ENCODE measurements around the gene EDC4.

EDC4 gene

DNA sequence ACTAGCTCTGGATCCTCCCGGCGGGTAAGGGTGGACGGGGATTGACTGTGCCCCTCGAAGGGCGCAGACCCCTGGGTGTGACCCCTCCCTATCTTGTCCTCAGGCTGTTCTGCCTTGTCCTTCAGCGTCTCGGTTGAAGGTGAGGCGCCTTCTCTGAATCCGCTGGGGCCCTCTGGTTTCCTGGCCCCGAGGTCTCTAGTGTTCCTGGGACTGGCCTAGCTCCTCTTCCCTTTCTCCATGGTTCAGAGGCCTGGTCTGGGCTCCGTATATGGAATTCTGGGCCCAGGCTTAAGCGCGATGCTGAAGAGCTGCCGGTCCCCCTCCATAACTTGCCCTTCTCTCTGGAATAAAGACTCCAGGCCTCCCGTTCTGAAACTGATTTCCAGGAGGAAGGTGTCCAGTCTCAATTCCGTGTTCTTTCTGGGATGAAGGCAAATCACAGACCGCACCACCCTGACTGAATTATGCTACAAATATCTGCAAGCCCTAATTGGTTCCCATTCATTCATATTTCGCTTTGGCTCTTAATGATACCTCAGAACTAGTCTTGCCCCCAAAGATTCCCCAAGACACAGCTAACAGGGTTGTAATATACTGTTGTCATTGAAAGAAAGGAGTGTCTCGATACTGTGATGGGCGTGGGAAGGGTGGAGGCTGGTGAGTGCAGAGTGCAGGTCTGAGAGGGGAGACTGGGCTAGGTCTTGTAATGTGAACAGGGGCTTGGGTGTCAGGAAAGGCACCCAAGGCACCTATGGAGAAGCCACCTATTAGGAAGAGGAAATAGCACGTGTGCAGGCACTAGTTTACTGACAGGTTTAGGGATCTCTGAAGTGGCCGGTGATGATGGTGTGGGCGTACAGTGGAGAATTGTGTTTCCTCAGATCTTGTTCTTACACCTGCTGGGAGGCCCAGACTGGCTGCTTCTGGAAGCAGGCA, 851 bp downstream of the EDC4 start:
- no peak for DNase-seq (ENCODE audit: low read depth in 2 of 2, low spot score in 1 of 2)

DNA sequence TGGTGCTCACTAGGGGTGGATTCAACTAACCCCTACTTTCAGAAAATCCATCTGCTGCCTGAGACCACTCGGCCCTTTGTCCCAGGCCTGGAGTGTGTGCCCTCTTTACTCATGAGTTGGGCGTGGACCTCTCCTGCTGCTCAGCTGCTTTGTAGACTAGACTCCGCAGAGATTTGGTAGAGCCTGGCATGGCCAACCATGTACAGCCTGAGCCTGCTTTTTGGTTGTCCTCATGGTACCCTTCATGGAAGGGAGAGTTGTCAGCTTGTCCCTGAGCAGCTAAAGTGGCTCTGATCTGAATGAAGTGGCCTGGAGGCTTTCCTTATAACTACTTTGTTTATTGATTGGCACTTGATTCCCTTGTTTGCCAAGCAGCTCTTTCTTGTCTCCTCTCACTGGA, 1.5 kb downstream of the EDC4 start:
- DNase-seq (ENCODE audit: low read depth in 2 of 2, low spot score in 1 of 2), result no peak

DNA sequence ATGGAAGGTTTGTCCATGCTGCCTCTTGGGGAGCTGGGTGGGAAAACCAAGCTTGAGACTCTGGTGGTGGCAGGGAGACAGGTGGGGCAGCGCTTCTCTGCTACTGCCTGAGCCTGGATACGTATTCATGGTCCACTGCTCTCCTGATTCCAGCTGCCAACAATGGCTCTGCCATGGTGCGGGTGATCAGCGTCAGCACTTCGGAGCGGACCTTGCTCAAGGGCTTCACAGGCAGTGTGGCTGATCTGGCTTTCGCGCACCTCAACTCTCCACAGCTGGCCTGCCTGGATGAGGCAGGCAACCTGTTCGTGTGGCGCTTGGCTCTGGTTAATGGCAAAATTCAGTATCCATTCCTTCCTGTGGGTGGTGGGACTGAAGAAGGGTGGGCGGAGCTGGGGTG, 4.2 kb downstream of the EDC4 start:
- DNase-seq (ENCODE audit: low read depth in 2 of 2, low spot score in 1 of 2), result no peak

DNA sequence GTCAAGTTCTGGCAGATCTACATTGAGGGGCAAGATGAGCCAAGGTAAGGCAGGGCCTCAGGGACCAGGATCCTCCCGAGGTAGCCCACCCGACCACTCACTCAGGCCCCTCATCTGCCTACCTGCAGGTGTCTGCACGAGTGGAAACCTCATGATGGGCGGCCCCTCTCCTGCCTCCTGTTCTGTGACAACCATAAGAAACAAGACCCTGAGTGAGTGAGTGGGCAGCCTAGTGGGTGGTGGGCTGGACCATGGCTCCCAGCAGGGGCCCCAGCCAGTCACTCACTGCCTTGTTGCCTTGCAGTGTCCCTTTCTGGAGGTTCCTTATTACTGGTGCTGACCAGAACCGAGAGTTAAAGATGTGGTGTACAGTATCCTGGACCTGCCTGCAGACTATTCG, 5.4 kb downstream of the EDC4 start:
- no peak for DNase-seq (ENCODE audit: low read depth in 2 of 2, low spot score in 1 of 2)

DNA sequence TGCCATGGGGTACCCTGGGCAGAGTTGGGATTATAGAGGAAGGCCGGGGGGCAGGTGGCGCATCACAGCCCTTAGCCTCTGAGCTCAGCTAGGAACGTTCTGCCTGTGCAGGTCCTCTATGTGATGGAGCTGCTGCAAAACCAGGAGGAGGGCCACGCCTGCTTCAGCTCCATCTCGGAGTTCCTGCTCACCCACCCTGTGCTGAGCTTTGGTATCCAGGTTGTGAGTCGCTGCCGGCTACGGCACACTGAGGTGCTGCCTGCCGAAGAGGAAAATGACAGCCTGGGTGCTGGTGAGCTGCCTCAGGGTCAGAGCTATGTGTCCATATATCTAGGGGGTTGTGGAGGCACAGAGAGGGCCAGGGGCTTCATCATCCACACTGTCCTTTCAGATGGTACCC, 6.0 kb downstream of the EDC4 start:
- DNase-seq (ENCODE audit: low read depth in 2 of 2, low spot score in 1 of 2), result no peak

DNA sequence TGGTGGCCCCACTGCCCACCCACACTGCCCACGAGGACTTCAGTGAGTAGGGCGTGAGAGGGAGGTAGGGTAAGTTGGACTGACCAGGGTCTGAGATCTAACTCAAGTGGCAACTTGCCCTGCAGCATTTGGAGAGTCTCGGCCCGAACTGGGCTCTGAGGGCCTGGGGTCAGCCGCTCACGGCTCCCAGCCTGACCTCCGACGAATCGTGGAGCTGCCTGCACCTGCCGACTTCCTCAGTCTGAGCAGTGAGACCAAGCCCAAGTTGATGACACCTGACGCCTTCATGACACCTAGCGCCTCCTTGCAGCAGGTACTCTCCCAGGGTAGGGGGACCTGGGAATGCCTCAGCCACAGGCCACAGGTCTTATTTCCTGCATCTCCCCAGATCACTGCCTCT, 6.6 kb downstream of the EDC4 start:
- no peak for DNase-seq (ENCODE audit: low read depth in 2 of 2, low spot score in 1 of 2)

DNA sequence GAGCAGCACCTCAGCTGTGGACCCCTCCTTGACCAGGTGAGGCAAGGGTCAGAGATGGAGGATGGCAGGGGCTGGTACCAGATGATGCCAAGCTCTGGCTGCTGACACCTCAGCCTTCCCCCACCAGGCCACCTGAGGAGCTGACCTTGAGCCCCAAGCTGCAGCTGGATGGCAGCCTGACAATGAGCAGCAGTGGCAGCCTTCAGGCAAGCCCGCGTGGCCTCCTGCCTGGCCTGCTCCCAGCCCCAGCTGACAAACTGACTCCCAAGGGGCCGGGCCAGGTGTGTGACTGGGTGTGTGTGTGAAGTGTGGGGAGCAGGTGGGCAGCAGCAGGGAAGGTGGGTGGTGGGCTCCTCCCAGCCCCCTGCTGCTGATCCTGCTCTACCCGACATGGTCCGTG, 7.1 kb downstream of the EDC4 start:
- no peak for DNase-seq (ENCODE audit: low read depth in 2 of 2, low spot score in 1 of 2)

DNA sequence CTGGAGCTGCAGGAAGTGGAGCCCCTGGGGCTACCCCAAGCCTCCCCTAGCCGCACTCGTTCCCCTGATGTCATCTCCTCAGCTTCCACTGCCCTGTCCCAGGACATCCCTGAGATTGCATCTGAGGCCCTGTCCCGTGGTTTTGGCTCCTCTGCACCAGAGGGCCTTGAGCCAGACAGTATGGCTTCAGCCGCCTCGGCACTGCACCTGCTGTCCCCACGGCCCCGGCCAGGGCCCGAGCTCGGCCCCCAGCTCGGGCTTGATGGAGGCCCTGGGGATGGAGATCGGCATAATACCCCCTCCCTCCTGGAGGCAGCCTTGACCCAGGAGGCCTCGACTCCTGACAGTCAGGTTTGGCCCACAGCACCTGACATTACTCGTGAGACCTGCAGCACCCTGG, 7.7 kb downstream of the EDC4 start:
- DNase-seq (ENCODE audit: low read depth in 2 of 2, low spot score in 1 of 2), result no peak

DNA sequence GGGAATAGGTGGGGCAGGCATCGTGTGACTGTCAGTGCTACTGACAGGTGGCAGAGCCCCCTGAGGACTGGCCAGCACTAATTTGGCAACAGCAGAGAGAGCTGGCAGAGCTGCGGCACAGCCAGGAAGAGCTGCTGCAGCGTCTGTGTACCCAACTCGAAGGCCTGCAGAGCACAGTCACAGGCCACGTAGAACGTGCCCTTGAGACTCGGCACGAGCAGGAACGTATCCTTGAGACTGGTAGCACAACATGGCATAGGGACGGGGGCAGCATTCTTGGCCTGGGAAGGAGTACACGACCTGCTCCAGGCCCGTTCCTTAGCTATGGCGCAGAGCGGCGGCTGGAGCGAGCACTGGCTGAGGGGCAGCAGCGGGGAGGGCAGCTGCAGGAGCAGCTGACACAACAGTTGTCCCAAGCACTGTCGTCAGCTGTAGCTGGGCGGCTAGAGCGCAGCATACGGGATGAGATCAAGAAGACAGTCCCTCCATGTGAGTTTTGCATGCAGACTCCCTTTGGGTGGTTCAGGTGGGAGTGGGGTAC, 8.8 kb downstream of the EDC4 start:
- DNase-seq (ENCODE audit: low read depth in 2 of 2, low spot score in 1 of 2), result no peak

DNA sequence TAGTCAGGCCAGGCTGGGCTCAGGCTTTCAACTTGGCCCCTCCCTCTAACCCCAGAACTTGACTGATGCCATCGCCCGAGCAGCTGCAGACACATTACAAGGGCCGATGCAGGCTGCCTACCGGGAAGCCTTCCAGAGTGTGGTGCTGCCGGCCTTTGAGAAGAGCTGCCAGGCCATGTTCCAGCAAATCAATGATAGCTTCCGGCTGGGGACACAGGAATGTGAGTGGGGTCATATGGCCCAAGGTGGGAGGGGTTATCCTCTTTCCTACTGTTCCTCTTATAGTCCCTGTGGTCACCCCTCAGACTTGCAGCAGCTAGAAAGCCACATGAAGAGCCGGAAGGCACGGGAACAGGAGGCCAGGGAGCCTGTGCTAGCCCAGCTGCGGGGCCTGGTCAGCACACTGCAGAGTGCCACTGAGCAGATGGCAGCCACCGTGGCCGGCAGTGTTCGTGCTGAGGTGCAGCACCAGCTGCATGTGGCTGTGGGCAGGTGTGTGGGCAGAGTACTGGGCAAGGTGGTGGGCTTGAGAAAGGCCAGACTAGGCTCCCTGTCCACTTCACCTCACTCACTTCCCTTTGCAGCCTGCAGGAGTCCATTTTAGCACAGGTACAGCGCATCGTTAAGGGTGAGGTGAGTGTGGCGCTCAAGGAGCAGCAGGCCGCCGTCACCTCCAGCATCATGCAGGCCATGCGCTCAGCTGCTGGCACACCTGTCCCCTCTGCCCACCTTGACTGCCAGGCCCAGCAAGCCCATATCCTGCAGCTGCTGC, 9.7 kb downstream of the EDC4 start:
- no peak for DNase-seq (ENCODE audit: low read depth in 2 of 2, low spot score in 1 of 2)

DNA sequence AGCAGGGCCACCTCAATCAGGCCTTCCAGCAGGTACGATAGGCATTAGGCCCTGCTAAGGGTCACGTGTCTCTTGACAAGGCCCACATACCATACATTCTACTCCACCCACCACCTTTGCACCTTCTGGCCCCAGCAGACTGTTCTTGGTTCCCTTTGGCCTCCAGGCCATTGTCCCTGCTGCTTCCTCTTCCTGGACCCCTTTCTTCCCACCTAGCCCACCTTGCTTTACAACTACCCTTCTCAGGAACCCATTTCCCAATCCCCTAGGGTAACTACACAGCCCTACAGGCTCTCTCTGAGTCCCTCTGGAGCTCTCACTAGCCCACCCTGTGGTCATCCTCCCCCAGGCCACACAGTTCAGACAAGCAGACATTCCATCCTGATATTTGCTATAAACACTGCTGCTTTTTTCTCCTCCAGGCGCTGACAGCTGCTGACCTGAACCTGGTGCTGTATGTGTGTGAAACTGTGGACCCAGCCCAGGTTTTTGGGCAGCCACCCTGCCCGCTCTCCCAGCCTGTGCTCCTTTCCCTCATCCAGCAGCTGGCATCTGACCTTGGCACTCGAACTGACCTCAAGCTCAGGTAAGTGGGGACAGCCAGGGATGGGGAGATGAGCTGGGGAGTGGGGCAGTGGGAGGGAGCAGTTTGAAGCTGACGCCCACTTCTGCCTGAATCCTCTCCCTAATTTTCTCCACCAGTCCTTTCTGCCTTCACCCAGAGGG, 10.5 kb downstream of the EDC4 start:
- no peak for DNase-seq (ENCODE audit: low read depth in 2 of 2, low spot score in 1 of 2)

DNA sequence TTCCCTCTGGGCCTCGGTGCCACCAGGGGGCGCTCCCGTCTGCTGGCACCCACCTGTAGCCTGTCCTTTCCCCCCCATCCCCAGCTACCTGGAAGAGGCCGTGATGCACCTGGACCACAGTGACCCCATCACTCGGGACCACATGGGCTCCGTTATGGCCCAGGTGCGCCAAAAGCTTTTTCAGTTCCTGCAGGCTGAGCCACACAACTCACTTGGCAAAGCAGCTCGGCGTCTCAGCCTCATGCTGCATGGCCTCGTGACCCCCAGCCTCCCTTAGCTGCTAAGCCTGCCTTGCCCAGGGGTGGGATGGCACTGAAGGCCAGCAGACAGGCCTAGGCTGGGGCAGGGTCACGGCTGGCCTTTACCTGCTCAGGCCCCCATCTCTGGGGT, 11.0 kb downstream of the EDC4 start:
- peak; percentile 47 to 54 for DNase-seq (ENCODE audit: low read depth in 2 of 2, low spot score in 1 of 2)

DNA sequence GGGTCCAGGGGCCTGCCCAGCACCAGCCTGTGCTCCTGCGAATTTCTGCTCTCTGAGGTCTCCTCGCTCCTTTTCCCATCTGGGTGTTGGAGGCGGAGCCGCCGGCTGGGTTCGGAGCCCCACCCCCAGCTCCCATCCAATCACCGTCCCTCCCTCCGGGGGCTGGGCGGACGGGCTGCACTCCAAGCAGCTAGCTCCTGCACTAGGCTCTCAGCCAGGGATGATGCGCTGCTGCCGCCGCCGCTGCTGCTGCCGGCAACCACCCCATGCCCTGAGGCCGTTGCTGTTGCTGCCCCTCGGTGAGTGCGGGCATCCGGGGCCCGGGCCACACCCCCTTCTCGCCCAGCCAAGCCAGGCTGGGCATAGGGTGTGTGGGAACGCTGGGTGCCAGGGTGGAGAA, 11.8 kb downstream of the EDC4 start, which contains the start of gene NRN1L:
Gene NRN1L, plus strand, starts transcription at position 202 of the 400 bp plus-strand sequence. Its CDS starts 19 bp downstream, at position 221.
- DNase-seq (ENCODE audit: low read depth in 2 of 2, low spot score in 1 of 2), result no peak

DNA sequence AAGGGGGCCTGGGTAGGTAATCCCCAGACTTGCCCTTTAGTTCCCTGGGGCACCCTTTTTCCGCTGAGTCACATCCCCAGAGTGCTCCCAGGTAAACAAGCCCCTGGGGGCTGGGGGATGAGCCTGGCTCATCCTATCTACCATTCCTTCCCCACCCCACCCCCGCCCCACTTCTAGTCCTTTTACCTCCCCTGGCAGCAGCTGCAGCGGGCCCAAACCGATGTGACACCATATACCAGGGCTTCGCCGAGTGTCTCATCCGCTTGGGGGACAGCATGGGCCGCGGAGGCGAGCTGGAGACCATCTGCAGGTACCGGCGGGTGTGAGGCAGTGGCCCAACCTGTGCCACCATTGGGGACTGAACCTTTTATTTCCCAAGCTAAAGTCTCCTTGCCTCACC, 12.7 kb downstream of the EDC4 start:
- DNase-seq (ENCODE audit: low read depth in 2 of 2, low spot score in 1 of 2), result no peak

DNA sequence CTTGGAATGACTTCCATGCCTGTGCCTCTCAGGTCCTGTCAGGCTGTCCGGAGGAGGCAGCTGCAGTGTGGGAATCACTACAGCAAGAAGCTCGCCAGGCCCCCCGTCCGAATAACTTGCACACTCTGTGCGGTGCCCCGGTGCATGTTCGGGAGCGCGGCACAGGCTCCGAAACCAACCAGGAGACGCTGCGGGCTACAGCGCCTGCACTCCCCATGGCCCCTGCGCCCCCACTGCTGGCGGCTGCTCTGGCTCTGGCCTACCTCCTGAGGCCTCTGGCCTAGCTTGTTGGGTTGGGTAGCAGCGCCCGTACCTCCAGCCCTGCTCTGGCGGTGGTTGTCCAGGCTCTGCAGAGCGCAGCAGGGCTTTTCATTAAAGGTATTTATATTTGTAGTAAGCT, 13.1 kb downstream of the EDC4 start:
- no peak for DNase-seq (ENCODE audit: low read depth in 2 of 2, low spot score in 1 of 2)

DNA sequence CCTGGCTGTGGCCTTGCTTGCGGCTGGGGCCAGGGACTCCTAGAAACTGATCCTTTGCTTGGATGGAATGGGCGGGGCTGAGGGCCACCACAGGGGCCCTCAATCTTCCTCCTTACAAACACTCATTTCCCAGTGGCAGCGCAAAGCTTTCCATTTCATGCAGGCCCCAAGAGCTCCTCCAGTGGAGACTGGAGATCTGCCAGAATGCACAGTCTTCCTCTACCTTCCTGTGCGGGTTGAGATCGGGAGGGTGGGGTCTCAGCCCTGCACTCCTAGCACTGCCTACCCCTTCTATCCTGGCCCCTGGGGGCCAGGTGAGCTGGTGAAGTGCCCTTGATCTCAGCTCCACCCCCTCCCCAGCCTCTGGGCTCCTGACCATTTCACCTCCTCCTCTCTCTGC, 13.5 kb downstream of the EDC4 start:
- DNase-seq (ENCODE audit: low read depth in 2 of 2, low spot score in 1 of 2), result no peak

DNA sequence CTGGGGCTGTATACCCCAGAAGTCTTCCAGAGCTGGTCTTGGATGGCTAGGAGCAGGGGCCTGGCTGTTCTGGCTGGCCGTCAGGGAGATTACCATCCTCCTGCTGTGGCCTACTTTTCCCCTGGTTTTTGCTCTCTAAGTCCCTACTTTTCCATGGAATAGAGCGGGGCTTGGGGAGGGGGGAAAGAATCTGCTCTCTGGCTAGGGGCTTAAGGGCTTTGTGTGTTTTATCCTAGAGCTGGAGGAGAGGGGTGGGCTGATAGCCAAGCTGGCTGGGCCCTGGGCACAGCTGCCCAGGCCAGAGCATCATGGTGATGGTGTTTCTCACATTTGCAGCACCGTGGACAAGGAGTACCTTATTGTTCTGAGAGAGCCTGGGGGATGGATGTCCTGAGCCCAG, 15.5 kb downstream of the EDC4 start:
- DNase-seq (ENCODE audit: low read depth in 2 of 2, low spot score in 1 of 2), result no peak

DNA sequence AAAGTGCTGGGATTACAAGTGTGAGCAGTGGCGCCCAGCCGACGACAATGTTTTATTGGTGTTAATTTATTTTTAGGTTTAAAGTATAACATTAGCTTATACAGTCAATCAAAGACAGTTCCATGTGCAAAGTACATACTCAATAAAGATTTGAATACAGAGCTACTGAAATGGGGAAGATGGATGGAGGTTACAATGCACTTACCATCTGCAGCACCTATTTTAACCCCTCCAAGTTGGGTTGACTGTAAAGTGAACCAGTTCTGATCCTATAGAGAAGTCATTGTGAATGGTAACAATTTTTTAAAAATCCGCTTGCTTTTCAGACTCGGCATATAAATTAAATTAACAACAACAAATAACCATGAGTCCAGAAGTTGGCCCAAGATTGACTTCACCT, 19.5 kb downstream of the EDC4 start:
- no peak for DNase-seq (ENCODE audit: low read depth in 2 of 2, low spot score in 1 of 2)

DNA sequence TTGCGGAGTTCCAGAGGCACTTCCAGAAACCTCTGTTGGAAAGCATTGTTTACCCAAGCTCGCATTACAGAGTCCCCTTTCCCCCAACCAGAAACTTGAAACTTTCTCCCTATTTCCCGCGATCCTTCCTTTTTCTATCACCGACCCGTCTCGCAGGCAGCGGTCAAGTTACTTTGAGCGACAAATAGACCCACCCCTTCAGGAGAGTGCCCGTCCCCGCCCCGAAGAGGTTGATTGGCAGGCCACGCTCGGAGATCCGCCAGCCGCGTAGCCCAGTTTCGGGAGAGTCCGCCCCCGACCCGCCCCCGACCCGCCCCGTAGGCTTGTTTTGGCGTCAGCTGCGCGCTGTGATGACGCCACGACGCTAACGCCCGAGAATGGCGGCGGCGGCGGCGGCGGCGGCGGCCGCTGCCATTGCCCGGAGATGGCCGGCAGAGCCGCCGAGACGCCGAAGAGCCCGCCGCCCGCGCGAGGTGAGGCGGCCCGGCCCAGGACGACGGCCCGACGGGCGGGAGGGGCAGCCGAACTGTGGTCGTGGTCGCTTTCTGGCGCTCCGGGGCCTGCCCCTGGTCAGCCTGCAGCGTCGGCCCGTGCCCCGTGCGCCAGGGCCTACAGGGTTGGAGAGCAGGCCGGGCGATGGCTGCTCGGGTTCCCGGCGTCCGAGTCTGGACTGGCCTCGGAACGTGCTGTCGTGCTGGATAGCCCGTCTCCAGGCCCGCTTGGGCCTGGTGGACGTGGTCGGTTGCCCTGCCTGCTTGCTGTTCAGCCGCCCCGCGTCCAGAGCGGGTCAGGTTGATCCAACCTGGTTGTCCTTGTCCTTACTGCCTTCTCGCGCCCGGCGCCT, 20.3 kb downstream of the EDC4 start, which contains the start of gene PSKH1:
Gene PSKH1, plus strand, starts transcription at position 356 of the 844 bp plus-strand sequence. CDS start 15,496 bp downstream, outside the sequence.
- DNase-seq (ENCODE audit: low read depth in 2 of 2, low spot score in 1 of 2), result peak; percentile 84 to 88

DNA sequence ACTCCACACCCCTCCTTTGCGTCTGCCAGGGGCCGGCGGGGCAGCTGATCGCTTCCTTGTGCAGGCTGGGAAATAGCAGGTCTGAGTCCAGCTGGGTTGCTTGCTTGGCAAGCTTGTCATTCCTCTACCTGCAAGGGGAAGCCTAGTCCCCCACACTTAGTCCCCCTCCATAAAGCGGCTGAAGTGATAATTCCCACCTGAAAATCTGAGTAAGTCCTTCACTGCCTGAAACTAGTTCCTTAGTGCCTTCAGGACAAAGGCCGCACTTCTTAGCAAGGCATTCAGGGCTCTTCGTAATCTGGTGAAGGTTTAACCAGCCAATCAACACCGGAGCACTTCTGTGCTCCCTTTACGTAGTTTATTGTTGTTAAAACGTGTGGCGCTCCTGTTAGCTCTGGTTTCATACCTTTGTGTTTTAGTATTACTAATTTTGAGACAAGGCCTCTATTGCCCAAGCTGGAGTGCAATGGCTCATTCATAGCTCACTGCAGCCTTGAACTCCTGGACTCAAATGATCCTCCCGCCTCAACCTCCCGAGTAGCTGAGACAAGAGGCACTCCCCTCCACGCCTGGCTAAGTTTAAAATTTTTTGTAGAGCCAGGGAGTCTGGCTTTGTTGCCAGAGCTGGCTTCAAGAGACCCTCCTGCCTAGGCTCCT, 21.0 kb downstream of the EDC4 start:
- no peak for DNase-seq (ENCODE audit: low read depth in 2 of 2, low spot score in 1 of 2)

Measured in stimulated activated CD8-positive, alpha-beta memory T cell treated with anti-CD3 and anti-CD28 coated beads, Interleukin-4, amount 100 ng/mL, for 1 hour (primary cell).